ENCODE results near the gene YAE1.
"Not testable (repeated sequence)": the region's sequence is repeated elsewhere in the genome, so short reads cannot be mapped to it uniquely, and the experiment has no call there.

Gene YAE1, protein sequence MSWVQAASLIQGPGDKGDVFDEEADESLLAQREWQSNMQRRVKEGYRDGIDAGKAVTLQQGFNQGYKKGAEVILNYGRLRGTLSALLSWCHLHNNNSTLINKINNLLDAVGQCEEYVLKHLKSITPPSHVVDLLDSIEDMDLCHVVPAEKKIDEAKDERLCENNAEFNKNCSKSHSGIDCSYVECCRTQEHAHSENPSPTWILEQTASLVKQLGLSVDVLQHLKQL

DNA sequence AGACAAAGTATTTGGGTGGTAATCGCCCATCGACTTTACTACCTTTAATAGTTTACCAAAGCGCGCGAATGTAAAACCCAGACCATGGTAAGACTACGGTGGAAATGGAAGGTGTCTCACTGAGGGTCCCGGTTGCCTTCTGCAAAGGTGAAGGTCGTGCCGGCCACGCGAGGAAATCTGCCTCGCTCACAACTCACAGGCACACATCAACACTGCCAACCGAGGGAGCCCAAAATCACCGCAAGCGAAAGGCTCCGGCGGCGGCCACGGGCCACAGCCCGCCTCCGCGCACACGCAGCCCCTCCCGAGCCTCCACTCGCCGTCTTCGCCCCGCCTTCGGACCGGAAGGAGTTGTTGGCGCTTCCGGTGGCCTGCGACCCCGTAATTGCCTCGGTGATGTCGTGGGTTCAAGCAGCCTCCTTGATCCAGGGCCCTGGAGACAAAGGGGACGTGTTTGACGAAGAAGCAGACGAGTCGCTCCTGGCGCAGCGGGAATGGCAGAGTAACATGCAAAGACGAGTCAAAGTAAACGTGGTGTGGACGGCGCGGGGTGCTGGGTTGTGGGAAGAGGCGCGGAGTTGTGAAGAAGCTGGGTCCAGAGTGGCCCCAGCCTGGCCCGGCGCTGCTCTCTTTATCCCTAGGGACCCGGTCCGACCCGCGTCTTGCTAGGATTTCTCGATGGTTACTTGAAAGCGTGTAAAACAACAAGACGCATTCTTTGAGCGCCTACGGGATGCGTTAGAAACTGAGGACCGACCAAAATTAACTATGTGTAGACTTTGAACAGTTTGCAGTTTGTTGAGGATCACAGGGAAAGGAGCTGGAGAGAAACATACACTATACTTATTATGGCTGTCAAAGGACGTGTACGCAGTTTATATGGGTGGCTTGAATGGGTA, at the start of gene YAE1:
YAE1 (plus strand) TSS at position 382 of the 899 bp plus-strand sequence; CDS start at position 397, 15 bp downstream.
- DNase-seq (ENCODE audit: low spot score) = peak; percentile 88

DNA sequence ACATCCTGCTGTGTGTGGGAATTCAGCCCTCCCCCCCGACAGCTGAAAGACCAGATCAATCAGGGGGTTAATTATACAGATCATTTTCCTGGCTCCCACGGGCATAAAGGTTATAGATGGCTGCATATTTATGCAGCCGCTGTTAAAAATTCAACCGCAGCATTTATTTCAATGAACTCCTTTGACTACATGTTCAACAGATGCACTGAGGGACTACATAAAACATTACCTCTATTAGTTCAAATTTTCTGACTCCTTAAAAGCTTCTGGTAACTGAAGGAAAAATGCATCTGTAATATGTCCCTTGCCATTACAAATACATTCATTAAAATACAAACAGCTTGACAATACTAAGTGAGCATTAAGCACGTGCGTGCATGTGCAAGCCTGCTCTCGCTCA, 49.7 kb upstream of the YAE1 start:
- DNase-seq (ENCODE audit: low spot score) = no peak

DNA sequence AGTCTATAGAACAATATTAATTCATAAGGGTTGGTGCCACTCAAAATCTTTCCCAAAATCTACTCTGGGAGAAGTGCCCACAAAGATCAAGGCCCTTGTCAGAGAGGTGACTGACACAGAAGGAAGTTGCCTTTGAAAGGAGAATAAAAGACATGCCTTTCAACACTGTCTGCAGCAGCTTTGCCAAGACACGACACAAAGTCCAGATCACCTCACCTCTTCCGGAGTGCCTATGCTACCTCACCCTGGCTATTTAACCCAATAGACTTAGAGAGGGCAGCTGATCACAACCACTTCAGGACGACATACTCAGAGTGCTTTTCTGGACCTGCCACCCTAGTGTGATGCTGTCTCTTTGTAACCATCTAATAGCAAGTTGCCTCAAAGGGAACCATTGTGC, 49.0 kb upstream of the YAE1 start:
- DNase-seq (ENCODE audit: low spot score) = no peak

DNA sequence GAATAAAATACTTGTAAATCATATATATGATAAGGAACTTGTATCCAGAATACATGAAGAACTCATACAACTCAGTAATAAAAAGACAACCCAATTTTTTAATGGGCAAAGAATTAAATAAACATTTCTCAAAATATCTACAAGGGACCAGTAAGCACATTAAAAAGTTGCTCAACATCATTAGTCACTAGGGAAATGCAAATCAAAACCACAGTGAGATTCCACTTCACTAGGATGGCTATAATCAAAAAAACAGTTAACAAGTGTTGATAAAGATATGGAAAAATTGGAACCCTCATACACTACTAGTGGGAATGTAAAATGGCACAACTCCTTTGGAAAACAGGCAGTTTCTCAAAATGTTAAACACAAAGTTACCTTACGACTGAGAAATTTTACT, 40.3 kb upstream of the YAE1 start:
- DNase-seq (ENCODE audit: low spot score) = no peak

DNA sequence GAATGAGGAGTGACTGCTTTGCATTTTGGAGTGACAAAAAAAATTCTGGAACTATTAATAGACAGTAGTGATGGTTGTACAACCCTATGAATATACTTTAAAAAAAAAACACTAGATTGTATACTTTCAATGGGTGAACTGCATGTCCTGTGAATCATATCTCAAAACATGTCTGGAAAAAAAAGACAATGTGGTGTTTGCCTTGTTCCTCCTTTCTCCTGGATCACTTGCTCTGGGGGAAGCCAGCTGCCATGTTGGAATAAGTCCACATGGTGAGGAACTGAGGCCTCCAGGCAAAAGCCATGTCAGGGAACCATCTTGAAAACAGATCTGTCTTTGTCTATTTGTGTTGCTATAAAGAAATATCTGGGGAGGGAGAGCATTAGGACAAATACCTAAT, 39.5 kb upstream of the YAE1 start:
- DNase-seq (ENCODE audit: low spot score) = no peak

DNA sequence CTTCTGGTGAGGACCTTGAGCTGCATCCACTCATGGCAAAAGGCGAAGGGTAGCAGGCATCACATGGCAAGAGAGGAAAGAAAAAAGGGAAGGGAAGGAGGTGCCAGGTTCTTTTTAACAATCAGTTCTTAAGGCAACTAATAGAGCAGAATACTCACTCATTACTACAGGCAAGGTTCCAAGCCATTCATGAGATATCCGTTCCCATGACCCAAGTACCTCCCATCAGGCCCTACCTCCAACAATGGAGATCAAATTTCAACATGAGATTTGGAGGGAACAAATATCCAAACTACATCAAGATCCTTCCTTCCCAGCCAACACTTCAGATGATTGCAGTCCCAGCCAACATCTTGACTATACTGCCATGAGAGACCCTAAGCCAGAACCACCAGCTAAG, 38.9 kb upstream of the YAE1 start:
- no peak for DNase-seq (ENCODE audit: low spot score)

DNA sequence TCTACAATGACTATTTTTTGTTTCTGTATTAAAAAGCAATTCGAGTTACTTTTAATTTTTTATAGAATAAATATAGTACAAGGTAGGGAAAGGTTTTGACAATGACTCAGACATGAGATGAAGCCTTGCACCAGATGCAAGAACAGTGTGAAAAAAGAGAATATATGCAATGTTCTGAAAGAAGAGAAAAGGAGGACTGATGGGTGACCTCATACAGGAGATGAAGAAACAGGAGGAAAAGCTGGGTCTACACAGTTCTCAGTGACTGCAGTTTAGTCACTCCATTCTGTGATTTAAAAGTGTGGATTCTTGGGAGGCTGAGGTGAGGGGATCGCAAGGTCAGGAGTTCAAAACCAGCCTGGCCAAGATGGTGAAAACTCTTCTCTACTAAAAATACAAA, 38.3 kb upstream of the YAE1 start:
- no peak for DNase-seq (ENCODE audit: low spot score)

DNA sequence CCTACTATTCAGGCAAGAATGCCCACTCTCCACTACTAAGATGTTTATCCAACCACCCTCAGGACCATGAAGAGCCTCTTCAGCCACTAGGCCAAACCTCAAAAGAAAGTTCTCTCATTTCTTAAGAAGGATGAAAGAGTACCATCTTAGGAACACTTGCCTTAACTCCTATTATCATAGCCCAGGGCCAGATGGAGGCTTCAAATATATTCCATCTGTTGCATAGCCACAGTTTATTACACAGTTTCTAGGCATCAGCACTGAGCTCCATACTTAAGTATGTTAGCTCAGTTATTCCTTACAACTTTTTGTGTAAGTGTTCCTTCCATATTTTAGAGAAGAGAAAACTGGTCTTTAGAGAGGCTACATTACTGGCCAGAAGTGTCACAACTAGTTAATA, 37.4 kb upstream of the YAE1 start:
- no peak for DNase-seq (ENCODE audit: low spot score)

DNA sequence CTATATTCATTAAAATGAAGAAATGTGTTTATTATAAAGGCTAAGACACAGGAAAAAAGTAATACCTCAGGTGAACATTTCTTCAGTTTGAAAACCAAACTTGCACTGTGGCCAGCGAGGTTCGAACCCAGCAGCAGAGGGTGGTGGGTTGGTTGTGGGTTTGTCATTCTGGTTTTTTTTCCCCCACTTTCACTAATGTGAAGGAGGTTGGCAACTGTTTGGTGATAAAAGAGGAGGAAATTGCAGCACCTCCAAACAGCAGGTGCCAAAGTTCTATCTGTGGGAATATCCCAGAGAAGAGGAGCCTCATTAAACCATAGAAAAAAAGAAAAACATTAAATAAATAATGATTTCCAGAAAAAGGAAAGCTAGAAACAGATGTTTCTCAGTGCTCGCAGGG, 36.6 kb upstream of the YAE1 start:
- DNase-seq (ENCODE audit: low spot score) = no peak

DNA sequence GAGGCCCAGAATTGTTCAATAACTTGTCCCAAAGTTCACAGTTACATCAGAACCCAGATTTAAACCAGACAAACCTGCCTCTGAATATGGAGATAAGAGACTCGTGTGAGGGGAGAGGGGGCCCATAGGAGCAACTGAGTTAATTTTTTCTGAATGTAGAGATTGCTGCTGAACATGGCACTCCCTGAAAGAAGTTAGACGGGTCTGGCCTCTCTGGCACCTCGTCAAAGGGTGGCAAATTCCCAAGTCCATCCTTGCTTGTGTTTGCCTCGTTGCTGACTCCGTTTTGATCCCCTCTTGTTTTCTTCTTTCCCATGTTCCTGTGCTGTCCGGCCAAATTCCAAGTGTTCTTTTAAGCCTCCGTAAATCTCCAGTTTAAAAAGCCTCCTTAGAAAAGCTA, 35.2 kb upstream of the YAE1 start:
- DNase-seq (ENCODE audit: low spot score) = no peak

DNA sequence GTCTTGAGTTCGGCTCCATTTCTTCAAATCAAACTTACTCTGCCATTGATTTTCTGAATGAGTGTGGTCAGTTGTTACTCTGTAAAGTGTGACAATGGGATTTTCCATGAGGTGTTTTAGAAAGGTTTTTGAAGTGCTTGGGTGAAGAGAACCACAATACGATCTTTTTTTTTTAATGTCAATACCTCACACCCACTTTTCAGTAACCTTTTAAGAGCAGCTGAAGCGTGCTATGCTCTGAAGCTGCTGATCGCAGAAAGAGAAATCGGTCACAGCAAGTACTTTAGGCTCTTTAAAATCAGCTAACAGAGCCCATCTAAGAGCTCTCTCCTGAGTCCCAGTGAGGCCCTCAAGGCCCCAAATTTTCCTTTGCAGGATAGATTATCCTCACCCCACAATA, 34.4 kb upstream of the YAE1 start:
- no peak for DNase-seq (ENCODE audit: low spot score)

DNA sequence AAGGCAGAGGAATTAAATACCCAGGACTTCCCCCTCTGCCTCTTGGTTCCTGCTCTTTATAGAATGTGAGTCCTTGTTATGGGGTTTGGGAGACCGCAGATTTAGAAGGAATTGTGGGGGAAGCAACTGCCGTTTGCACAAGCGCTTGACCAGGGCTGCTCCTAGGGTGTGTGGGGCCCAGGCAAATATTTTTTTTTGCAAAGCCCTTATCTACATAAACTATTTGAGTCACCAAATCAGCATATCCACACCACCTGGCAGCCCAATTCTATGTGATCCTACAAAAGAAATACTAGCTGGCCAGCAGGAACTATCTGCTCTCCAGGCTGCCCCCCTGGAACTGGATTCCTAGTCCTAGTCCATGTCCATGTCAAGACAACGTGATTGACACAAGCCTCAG, 33.4 kb upstream of the YAE1 start:
- DNase-seq (ENCODE audit: low spot score) = no peak

DNA sequence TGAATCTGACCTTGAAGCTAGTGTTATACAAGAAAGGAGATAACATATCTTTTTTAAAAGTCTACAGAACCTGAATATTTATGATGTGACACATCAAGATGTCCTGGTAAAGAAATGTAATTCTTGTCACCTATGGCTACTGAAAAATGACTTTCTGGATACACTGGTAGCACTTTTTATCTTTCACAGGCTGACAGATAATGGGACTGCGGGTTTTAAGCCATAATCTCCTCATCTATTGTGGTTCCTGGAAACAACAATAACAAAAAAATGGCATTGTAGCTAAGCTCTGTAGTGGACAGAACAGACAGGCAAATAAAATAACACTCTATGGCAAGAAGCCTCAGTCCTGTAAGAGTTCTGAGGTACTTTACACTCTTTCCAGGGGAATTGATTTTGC, 31.6 kb upstream of the YAE1 start:
- DNase-seq (ENCODE audit: low spot score) = no peak

DNA sequence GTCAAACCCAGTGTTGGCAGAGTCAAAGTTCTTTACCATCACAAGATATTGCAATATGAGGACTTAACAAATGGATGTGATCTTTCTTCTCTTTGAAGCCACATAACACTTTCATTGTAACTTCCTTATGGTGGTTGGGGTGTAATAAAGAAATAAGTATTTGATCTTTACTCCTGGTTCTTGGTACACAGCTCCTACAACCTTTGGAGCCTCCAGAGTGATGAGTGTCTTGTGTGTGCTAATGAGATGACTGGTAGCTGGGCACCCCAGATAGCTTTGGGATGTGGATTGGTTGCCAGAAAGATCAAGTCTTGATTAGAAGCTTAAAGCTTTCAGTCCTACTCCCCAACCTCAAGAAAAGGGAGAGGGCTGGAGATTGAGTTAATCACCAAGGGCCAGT, 31.1 kb upstream of the YAE1 start:
- no peak for DNase-seq (ENCODE audit: low spot score)

DNA sequence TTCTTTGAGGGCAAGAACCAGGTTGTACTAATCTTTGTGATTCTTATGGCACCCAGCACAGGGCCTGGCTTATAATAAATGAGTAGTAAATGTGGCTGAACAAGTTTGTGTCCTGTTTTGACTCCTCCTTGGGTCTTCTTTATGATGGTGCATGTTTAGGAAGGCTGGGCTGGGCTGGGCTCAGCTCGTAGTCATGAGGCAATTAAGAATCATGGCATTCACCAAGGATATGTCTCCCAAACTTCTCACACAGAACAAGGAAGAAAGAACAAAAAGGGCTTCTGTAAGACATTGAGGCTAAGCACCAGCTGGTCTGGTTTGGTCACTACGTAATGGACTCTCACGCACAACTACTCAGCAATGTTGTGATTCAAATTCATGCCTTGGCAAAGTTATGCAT, 30.5 kb upstream of the YAE1 start:
- no peak for DNase-seq (ENCODE audit: low spot score)

DNA sequence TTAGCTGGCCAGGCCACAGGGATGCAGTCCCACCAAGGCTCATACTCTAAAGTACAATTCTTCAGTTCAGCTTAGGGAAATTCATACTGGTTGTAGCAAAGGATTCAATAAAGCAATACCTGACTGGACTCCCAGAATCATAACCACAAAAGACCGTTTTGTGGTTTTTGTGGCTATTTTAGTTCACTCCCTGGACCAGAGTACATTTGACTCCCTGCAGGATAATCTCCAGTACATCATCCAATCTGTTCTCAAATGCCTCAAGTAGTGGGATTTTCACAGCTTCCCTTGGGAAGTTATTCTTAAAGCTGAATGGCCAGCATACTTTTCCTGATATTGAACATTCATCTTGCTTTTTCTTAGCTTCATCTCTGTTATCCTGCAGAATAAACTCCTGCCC, 29.3 kb upstream of the YAE1 start:
- no peak for DNase-seq (ENCODE audit: low spot score)

DNA sequence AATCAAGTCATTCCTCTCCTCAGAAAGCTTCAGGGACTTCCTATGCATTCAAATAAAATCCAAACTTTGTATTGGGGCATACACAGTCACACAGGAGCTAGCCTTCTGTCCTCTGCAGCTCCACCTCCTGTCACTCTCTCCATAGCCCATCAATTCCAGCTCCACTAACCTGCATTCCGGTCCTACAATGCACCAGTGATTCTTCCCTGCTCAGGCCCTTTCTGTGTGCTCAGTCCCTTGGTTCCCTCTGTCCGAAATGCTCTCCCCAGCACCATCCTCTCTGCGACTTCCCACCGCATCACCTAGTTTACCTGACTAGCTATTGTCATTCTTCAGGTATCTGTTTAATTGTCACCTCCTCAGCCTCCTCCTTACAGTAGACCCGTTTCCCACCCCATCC, 26.4 kb upstream of the YAE1 start:
- no peak for DNase-seq (ENCODE audit: low spot score)

DNA sequence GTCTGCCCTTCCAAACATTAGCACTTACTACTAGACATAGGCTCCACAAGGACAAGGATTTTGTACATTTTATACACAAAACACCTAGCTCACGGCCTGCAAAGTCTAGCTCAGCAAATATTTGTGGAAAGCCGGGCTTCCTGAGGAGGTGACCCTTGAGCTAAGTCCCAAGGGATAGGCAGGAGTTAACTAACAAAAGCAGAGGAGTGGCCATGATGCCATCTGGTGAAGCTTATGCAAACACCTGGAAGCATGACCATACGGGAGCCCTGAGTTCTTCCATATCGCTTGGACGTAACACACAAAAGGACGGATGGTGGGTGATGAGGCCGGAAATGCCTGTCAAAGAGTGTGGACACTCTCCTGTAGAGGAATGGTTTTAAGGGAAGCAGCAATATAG, 25.9 kb upstream of the YAE1 start:
- DNase-seq (ENCODE audit: low spot score) = no peak

DNA sequence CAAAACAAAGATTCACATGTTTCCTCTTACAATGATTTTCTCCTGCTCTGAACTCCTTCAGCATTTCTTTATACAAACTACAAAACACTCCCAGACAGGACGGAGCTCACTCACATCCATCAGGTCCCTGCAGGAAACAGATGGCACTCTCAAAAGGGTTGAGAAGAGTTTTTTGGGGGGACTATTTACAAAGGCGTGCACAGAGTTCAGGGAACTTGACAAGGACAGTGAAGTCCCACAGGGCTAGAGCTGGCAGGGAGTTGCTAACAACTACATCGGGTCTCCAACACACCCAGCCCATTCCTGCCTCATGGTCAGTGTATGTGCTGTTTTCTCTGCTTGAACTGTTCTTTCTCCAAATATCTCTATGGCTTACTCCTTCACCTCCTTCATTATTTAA, 24.7 kb upstream of the YAE1 start:
- DNase-seq (ENCODE audit: low spot score) = no peak

DNA sequence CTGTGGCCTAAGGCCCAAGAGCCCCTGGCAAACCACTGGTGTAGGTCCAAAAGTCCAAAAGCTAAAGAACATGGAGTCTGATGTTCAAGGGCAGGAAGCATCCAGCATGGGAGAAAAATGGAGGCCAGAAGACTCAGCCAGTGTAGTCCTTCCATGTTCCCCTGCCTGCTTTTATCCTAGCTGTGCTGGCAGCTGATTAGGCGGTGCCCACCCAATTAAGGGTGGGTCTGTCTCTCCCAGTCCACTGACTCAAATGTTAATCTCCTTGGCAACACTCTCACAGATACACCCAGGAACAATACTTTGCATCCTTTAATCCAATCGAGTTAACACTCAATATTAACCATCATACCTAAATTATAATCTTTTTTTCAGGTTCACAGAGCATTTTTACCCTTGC, 21.4 kb upstream of the YAE1 start:
- not testable (repeated sequence) for DNase-seq (ENCODE audit: low spot score)

DNA sequence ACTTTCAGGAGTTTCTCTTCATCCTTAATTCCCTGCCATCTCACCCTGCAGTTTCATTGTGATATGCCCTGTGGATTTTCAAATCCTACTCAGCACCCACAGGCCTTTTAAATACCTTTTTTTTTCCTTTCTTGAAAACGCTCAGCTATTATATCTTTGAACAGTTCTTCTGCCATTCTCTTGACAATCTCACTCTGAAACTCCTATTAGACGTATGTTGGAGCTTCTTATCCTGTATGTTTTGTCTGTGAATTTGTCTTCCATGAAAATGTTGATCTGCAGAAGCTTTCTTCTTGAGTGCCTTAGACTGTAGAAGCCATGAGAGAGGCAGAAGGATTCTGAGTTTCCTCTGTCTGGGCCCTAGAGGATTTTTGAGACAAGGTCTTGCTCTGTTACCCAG, 18.9 kb upstream of the YAE1 start:
- DNase-seq (ENCODE audit: low spot score) = no peak

DNA sequence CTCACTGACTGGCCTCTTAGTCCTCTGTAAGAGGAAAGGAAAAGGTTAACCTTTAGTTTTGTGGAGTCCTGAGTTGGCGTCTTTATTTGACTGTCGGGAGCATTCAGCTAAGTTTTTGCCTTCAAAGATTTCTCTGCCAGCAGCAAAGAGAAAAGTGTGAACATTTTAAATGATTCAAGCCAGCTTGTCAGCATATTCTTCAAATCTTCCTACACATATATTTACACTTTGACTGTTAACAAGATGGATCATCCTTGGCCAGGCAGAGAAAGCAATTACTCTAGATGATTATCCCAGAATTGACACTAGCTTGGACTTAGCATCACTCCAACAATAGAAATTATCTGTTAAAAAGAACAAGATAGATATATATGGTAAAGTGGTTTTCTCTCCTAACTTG, 15.8 kb upstream of the YAE1 start:
- no peak for DNase-seq (ENCODE audit: low spot score)

DNA sequence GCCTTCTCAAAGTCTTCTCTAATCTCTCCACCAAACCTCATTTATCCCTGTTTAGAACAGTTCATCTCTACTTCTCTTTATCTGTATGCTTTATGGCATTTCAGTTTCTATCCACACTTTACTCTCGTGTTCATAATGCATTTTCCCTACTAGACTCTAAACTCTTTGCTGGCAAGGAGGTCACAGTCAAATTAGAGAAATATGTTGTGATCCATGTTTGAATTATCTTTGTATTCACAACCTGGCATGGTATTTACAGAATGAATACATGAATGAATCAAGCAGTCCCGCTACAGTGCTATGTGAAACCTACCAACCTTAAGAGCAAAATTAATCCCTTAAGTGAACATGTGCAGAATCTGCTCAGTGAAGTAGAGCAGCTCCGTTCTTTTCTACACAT, 12.8 kb upstream of the YAE1 start:
- no peak for DNase-seq (ENCODE audit: low spot score)
